ENCODE measurements around the gene MAP4K4. TPM values are rescaled to one million over a fixed set of nuclear protein-coding genes. Genes with fewer than 3 reads are reported as not detected.

Gene MAP4K4
- total RNA-seq, 4 donors from 2014 or later, result 40.0 to 85.5 (median 59.5) TPM

- H3K36me3 ChIP-seq, result no peaks in the 10 kb centered on the region
- intact Hi-C loops (cut with DNase I; ENCODE audit: low total_unique reads), result loop anchor here (10.0 kb wide), 1 partner anchor 174 kb away; no protein-coding TSS in a partner anchor
- DNase-seq, result no peak
- in situ Hi-C loops (cut with MboI; ENCODE audit: low sequenced_read_pairs in 4 of 4), result loop anchor here (5.0 to 10.0 kb wide), 2 partner anchors 126 to 133 kb away; no protein-coding TSS in a partner anchor
- peaks cover 34 to 40% of the 10 kb centered on the region in 2 donors for H3K4me1 ChIP-seq
- H3K4me3 ChIP-seq, result peak overlapping the region; percentile 53 to 81 (median 70)
- H3K27ac ChIP-seq, result peak overlapping the region; percentile 60 to 87 (median 82)
- TF ChIP-seq POLR2A (IDR thresholded peaks at IDR 0.05) (no peak), CTCF (IDR thresholded peaks at IDR 0.05 in 4 of 5, conservative IDR thresholded peaks at IDR 0.05 in 1 of 5) (no peak)
- H3K9me3 ChIP-seq, result no peaks in the 10 kb centered on the region
- H3K27me3 ChIP-seq, result no peaks in the 10 kb centered on the region
- ATAC-seq, result no peak
Observed at GRCh38 chr2:101698844-101699754, 1.6 kb downstream of the MAP4K4 start.

DNA sequence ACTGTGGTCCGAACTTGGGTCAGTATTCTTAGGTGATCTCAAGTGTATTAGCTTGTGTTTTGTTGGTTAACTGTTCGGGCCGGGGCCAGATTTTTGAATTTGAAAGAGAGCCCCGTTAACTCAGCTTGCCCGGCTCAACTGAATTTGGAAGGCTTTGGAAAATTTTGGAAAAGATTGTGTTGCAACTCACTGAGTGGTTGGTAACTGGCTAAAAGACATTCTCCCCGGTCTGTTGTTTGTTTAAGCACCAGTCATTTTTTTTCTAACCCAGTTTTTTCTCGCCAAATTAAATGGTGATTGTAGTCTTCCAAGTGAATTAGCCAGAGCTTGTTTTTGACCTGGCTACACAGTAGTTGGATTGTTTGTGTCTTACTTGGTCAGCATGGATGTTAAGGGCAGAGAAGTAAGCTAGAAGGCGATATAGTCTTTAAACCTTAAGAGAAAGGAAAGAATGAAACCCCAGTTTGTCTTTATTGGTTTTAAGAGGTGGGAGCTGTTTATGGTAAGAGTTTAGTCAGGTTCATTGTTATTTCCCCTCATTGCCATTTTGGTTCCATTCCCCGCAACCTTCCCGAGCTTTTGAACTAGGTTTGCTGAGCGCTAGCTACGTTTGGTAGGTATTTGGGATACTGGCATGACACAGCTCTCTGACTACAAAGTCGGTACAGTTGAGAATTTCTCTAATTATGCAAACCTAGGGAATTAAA, 2.4 kb downstream of the MAP4K4 start:
- in situ Hi-C loops (cut with MboI; ENCODE audit: low sequenced_read_pairs in 4 of 4), result loop anchor here (5.0 to 10.0 kb wide), 2 partner anchors 125 to 132 kb away; no protein-coding TSS in a partner anchor
- Histone ChIP-seq H3K27me3 (no peaks in the 10 kb centered on the region), H3K4me3 (peak overlapping the region; percentile 53 to 81 (median 70)), H3K36me3 (no peaks in the 10 kb centered on the region), H3K9me3 (no peaks in the 10 kb centered on the region), H3K4me1 (peaks cover 39 to 46% of the 10 kb centered on the region in 2 donors), H3K27ac (peak overlapping the region; percentile 60 to 87 (median 82))
- TF ChIP-seq POLR2A (IDR thresholded peaks at IDR 0.05), result no peak
- ATAC-seq (no peak), DNase-seq (no peak)
- intact Hi-C loops (cut with DNase I; ENCODE audit: low total_unique reads), result loop anchor here (10.0 kb wide), 1 partner anchor 175 kb away; no protein-coding TSS in a partner anchor

DNA sequence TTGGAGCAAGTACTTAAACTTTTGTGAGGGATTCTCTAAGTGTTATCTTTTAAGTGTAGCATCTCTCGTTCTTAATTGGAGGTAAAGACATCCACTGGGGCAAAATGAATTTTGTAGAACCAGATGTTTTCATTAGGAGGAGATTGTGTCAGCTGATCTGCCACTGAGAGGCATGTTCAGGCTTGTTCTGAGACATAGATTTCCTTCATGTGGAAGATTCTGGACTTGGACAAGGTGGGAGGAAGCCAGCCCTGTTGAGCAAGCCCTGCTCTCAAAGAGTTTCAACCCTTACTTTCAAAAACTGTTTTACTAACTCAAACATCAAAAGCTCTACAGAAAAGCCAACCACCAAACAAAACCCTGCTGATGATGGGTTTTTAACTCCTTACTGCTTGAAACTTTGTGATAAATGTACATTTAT, 6.5 kb downstream of the MAP4K4 start:
- H3K36me3 ChIP-seq, result no peaks in the 10 kb centered on the region
- H3K27me3 ChIP-seq, result no peaks in the 10 kb centered on the region
- intact Hi-C loops (cut with DNase I; ENCODE audit: low total_unique reads) (no loop called here), in situ Hi-C loops (cut with MboI; ENCODE audit: low sequenced_read_pairs in 4 of 4) (no loop called here)
- no peak overlapping the region for H3K4me3 ChIP-seq
- peak overlapping the region in 3 of 4 donors; percentile 0 to 20 (median 3) for H3K27ac ChIP-seq
- peak; percentile 20 to 39 for DNase-seq
- peak; percentile 43 to 61 for ATAC-seq
- no peaks in the 10 kb centered on the region for H3K9me3 ChIP-seq
- peaks cover 45 to 62% of the 10 kb centered on the region in 2 donors for H3K4me1 ChIP-seq
- TF ChIP-seq CTCF (IDR thresholded peaks at IDR 0.05 in 4 of 5, conservative IDR thresholded peaks at IDR 0.05 in 1 of 5), result no peak

DNA sequence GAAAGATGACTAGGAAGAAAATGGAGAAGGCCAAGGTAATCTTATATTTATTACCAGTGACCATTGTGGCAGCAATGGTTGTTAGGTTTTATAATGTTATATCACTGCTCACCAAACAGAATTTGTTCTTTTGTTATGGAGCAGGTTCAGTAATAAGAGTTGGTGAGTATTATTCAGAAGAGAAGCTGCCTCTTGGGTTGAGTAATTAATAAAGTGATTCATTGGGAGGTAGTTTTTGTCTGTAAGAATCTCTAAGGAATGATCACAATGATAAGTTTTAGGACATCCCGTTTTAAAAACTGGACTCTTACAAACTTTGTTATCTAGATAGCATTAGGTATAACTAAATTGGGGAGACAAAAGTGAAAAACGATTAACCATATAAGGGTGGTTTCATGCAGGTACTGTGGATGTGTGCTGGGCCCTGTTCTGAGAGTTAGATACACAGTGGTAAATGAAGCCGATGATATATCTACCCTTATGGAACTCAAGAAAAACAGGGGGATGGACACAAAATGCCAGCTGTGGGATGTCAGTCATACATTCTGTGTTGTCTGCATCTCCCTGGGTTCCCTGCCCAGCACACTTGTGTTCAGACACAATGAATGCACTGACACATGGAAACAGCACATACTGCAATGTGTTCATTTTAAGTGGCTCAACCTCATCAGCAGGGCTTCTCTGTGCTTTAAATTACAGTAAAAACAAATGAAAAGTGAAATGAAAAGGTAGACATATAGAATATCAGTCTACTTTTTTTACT, 7.5 kb downstream of the MAP4K4 start:
- Histone ChIP-seq H3K4me1 (peaks cover 45 to 62% of the 10 kb centered on the region in 2 donors), H3K27ac (peak overlapping the region in 2 of 4 donors; percentile 17), H3K9me3 (no peaks in the 10 kb centered on the region), H3K27me3 (no peaks in the 10 kb centered on the region), H3K4me3 (no peak overlapping the region), H3K36me3 (no peaks in the 10 kb centered on the region)
- ATAC-seq (no peak), DNase-seq (no peak)
- in situ Hi-C loops (cut with MboI; ENCODE audit: low sequenced_read_pairs in 4 of 4), result no loop called here
- TF ChIP-seq CTCF (IDR thresholded peaks at IDR 0.05 in 4 of 5, conservative IDR thresholded peaks at IDR 0.05 in 1 of 5) (no peak), POLR2A (IDR thresholded peaks at IDR 0.05) (no peak)
- intact Hi-C loops (cut with DNase I; ENCODE audit: low total_unique reads), result no loop called here
